HL-60 (cell line): Measurements from ENCODE around the gene NR1D2.

Experiments used
- DNase-seq, 2 experiments: peaks; one replicate each; pipeline ENCODE4 v3.0.0-alpha.2; 2010 to 2020; ENCODE audit warnings: low read depth in 1 of 2, low spot score in 1 of 2
- H3K27ac ChIP-seq: fragments of 250-450 bp; sonication (Bioruptor Pico); replicated peaks from 2 replicates; pipeline ENCODE4 v1.5.1; 2020; ENCODE audit warnings: mild to moderate bottlenecking, moderate library complexity
- H3K27me3 ChIP-seq: fragments of 250-450 bp; sonication (Bioruptor Pico); 2 replicates; pipeline ENCODE4 v1.5.1; 2021; ENCODE audit warnings: mild to moderate bottlenecking, moderate library complexity; ENCODE audit not compliant: insufficient read depth, poor library complexity, severe bottlenecking
- H3K4me3 ChIP-seq: replicated peaks from 2 replicates; pipeline ENCODE4 v1.5.1; 2011; ENCODE audit warnings: mild to moderate bottlenecking, control low read depth, low read length; ENCODE audit not compliant: insufficient read depth
- CTCF ChIP-seq: IDR thresholded peaks from one replicate; pipeline ENCODE4 v1.5.1; 2011; ENCODE audit warnings: low read length, control low read depth, inconsistent platforms; ENCODE audit not compliant: insufficient read depth
- GABPA ChIP-seq: IDR thresholded peaks from 2 replicates; pipeline ENCODE4 v1.6.1; 2012; ENCODE audit warnings: low read depth
- POLR2AphosphoS5 ChIP-seq: IDR thresholded peaks from 2 replicates; pipeline ENCODE4 v1.6.1; 2012; ENCODE audit warnings: low read depth
- SPI1 ChIP-seq: IDR thresholded peaks from 2 replicates; pipeline ENCODE4 v1.6.1; 2012; ENCODE audit warnings: low read depth, mild to moderate bottlenecking, borderline replicate concordance
- TF ChIP-seq, protein P1 (sequence below): IDR thresholded peaks from 2 replicates; pipeline ENCODE4 v1.6.1; 2012; ENCODE audit warnings: low read depth; ENCODE audit not compliant: insufficient replicate concordance

The NR1D2 gene

DNA sequence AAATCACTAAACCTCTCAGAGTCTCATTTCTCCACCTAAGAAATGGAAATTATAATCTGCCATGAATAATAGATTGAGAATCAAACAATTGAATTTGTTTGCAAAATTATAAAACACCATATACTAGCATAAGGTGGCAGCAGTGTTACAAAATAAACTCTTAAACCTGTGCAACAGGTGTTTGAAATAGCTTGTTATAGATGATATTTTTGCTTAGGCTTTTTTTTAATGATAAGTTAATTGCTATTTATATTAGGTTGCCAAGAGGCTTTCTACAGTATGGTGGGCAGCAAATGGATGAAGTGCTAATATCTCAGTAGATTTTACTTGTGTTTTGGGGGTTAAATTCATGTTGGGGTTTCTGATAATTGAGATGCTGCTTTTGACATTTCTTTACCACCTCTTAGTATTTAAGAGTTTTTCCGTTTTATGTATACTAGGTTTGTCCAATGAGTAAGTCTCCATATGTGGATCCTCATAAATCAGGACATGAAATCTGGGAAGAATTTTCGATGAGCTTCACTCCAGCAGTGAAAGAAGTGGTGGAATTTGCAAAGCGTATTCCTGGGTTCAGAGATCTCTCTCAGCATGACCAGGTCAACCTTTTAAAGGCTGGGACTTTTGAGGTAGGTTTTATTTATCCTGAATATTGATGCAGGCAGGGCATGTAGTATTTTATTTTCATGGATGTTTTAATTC, 19.6 kb downstream of the NR1D2 start:
- Histone ChIP-seq H3K27ac (no peak overlapping the region), H3K27me3 (no peaks in the 10 kb centered on the region), H3K4me3 (no peak overlapping the region)
- DNase-seq = no peak
- TF ChIP-seq CTCF = no peak

DNA sequence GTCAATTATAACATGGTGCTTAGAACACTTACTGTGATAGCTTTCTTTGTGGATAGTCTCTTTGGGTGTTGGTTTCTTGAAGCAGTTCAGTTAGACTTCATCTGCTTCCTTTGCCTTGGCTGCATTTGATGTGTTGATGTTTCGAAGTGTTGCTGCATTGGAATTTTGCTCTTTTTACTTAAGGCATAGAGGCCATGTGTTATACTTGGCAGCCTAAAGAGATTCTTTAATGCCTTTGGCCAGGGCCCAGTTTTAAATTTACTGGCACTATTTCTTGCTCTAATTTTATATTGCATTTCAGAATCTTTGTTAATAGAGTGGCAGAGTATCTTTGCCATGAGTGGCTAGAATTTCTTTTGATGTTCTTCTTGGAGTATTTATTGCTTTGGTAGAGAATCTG, 21.2 kb downstream of the NR1D2 start:
- TF ChIP-seq SPI1 (no peak), CTCF (no peak), POLR2AphosphoS5 (no peak)
- Histone ChIP-seq H3K4me3 (no peak overlapping the region), H3K27ac (no peak overlapping the region), H3K27me3 (no peaks in the 10 kb centered on the region)
- no peak for DNase-seq

GRCh38 chr3:23968463-23969184, 23.5 kb downstream of the NR1D2 start:
- TF ChIP-seq, protein P1, sequence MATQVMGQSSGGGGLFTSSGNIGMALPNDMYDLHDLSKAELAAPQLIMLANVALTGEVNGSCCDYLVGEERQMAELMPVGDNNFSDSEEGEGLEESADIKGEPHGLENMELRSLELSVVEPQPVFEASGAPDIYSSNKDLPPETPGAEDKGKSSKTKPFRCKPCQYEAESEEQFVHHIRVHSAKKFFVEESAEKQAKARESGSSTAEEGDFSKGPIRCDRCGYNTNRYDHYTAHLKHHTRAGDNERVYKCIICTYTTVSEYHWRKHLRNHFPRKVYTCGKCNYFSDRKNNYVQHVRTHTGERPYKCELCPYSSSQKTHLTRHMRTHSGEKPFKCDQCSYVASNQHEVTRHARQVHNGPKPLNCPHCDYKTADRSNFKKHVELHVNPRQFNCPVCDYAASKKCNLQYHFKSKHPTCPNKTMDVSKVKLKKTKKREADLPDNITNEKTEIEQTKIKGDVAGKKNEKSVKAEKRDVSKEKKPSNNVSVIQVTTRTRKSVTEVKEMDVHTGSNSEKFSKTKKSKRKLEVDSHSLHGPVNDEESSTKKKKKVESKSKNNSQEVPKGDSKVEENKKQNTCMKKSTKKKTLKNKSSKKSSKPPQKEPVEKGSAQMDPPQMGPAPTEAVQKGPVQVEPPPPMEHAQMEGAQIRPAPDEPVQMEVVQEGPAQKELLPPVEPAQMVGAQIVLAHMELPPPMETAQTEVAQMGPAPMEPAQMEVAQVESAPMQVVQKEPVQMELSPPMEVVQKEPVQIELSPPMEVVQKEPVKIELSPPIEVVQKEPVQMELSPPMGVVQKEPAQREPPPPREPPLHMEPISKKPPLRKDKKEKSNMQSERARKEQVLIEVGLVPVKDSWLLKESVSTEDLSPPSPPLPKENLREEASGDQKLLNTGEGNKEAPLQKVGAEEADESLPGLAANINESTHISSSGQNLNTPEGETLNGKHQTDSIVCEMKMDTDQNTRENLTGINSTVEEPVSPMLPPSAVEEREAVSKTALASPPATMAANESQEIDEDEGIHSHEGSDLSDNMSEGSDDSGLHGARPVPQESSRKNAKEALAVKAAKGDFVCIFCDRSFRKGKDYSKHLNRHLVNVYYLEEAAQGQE = no peak
- TF ChIP-seq SPI1 (no peak), CTCF (no peak)
- Histone ChIP-seq H3K4me3 (no peak overlapping the region), H3K27me3 (no peaks in the 10 kb centered on the region), H3K27ac (no peak overlapping the region)
- no peak for DNase-seq

GRCh38 chr3:23969393-23969792, 24.3 kb downstream of the NR1D2 start:
- Histone ChIP-seq H3K27me3 (no peaks in the 10 kb centered on the region), H3K4me3 (no peak overlapping the region), H3K27ac (no peak overlapping the region)
- DNase-seq = no peak
- no peak for TF ChIP-seq POLR2AphosphoS5
- TF ChIP-seq SPI1 = no peak
- no peak for TF ChIP-seq GABPA
- TF ChIP-seq, protein P1 = no peak
- no peak for TF ChIP-seq CTCF
